Mesothelial cell of epicardium (in vitro differentiated cells): ENCODE data around the gene VEPH1. TPM values are rescaled to one million over a fixed set of nuclear protein-coding genes. Genes with fewer than 3 reads are reported as not detected.

Experiments
- DNase-seq, 2 experiments: peaks; one replicate each; pipeline ENCODE4 v3.0.0; 2021; ENCODE audit warnings: low spot score in 2 of 2; ENCODE audit not compliant: unreplicated experiment in 2 of 2
- H3K27ac Mint-ChIP-seq: 2 replicates; pipeline ENCODE4 v1.8.0; 2021; ENCODE audit warnings: mixed read lengths
- H3K27me3 Mint-ChIP-seq: 2 replicates; pipeline ENCODE4 v1.8.0; 2021; ENCODE audit warnings: low read depth, mixed read lengths
- H3K36me3 Mint-ChIP-seq: 2 replicates; pipeline ENCODE4 v1.8.0; 2021; ENCODE audit warnings: mixed read lengths
- H3K4me1 Mint-ChIP-seq: 2 replicates; pipeline ENCODE4 v1.8.0; 2021; ENCODE audit warnings: mixed read lengths
- H3K4me3 Mint-ChIP-seq: 2 replicates; pipeline ENCODE4 v1.8.0; 2021; ENCODE audit warnings: mild to moderate bottlenecking, moderate library complexity, mixed read lengths
- H3K9me3 Mint-ChIP-seq: 2 replicates; pipeline ENCODE4 v1.8.0; 2021; ENCODE audit warnings: mixed read lengths
- total RNA-seq: library from RNA; stranded (reverse); gene quantifications from 3 replicates; pipeline ENCODE4 v1.2.1, GENCODE V29; 2021
- TF ChIP-seq, protein P1 (sequence below): fragments of 200-600 bp; sonication (generic); IDR thresholded peaks from one replicate; pipeline ENCODE4 v1.5.0; 2021; ENCODE audit warnings: antibody characterized with exemption; ENCODE audit not compliant: unreplicated experiment

The VEPH1 gene
- total RNA-seq, 1 donor from 2014 or later = 10.2 TPM

GRCh38 chr3:157533298-157534070, 30.3 kb upstream of the VEPH1 start:
- Mint-ChIP-seq H3K9me3 (peaks cover 14% of the 10 kb centered on the region), H3K4me1 (no peaks in the 10 kb centered on the region), H3K4me3 (no peak overlapping the region)

GRCh38 chr3:157532529-157533297, 29.5 kb upstream of the VEPH1 start:
- TF ChIP-seq, protein P1, sequence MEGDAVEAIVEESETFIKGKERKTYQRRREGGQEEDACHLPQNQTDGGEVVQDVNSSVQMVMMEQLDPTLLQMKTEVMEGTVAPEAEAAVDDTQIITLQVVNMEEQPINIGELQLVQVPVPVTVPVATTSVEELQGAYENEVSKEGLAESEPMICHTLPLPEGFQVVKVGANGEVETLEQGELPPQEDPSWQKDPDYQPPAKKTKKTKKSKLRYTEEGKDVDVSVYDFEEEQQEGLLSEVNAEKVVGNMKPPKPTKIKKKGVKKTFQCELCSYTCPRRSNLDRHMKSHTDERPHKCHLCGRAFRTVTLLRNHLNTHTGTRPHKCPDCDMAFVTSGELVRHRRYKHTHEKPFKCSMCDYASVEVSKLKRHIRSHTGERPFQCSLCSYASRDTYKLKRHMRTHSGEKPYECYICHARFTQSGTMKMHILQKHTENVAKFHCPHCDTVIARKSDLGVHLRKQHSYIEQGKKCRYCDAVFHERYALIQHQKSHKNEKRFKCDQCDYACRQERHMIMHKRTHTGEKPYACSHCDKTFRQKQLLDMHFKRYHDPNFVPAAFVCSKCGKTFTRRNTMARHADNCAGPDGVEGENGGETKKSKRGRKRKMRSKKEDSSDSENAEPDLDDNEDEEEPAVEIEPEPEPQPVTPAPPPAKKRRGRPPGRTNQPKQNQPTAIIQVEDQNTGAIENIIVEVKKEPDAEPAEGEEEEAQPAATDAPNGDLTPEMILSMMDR = peak; percentile 77
- Mint-ChIP-seq H3K27me3 (peaks cover 2% of the 10 kb centered on the region), H3K27ac (no peak overlapping the region), H3K4me1 (no peaks in the 10 kb centered on the region), H3K36me3 (no peaks in the 10 kb centered on the region), H3K4me3 (no peak overlapping the region), H3K9me3 (peaks cover 14% of the 10 kb centered on the region)
- no peak for DNase-seq

More at GRCh38 chr3:157533298-157534070, 30.3 kb upstream of the VEPH1 start:
- no peak overlapping the region for H3K27ac Mint-ChIP-seq
- H3K36me3 Mint-ChIP-seq = no peaks in the 10 kb centered on the region
- no peak for DNase-seq
- TF ChIP-seq, protein P1 = no peak
- peaks cover 2% of the 10 kb centered on the region for H3K27me3 Mint-ChIP-seq

DNA sequence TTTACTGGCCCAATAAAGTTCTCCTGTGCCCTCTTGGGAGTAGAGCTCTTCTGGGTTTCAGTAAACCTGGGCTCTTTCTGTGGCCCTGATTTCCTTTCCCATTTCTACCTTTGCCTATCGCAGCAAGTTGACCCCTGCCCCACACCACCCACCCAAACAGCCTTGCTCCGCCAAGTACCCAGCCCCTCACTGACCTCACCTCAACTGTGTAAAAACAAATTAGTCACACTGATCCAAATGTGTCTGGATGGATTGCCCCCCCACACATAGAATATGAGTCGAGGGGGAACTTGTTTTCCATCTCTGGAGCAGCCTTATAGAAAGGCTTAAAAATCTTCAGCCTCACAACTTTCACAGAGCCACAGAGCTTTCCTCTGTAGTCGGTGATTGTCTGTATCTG, 28.6 kb upstream of the VEPH1 start:
- H3K36me3 Mint-ChIP-seq = no peaks in the 10 kb centered on the region
- no peak overlapping the region for H3K27ac Mint-ChIP-seq
- H3K4me3 Mint-ChIP-seq = no peak overlapping the region
- peaks cover 2% of the 10 kb centered on the region for H3K27me3 Mint-ChIP-seq
- H3K9me3 Mint-ChIP-seq = peaks cover 13% of the 10 kb centered on the region
- DNase-seq = no peak
- TF ChIP-seq, protein P1 = no peak
- no peaks in the 10 kb centered on the region for H3K4me1 Mint-ChIP-seq

DNA sequence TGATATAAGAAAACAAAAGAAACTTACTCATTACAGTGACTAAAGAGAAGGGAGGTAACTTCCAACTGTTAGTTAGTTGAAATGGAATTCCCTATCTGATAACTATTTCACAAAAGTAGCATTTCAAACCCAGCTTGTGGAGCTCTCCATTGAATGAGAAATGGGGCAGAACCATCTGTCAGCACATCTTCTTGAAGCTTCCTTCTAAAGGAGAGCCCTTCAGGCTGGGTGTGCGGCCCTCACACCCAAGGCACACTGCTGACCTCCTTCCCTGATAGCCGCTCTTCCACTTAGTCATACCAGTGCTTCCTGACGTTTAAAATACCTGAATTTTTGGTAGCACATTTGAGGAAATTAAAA, 28.1 kb upstream of the VEPH1 start:
- Mint-ChIP-seq H3K4me1 (no peaks in the 10 kb centered on the region), H3K27me3 (peaks cover 2% of the 10 kb centered on the region), H3K27ac (no peak overlapping the region), H3K4me3 (no peak overlapping the region), H3K36me3 (no peaks in the 10 kb centered on the region), H3K9me3 (peaks cover 8% of the 10 kb centered on the region)
- TF ChIP-seq, protein P1 = no peak
- no peak for DNase-seq

DNA sequence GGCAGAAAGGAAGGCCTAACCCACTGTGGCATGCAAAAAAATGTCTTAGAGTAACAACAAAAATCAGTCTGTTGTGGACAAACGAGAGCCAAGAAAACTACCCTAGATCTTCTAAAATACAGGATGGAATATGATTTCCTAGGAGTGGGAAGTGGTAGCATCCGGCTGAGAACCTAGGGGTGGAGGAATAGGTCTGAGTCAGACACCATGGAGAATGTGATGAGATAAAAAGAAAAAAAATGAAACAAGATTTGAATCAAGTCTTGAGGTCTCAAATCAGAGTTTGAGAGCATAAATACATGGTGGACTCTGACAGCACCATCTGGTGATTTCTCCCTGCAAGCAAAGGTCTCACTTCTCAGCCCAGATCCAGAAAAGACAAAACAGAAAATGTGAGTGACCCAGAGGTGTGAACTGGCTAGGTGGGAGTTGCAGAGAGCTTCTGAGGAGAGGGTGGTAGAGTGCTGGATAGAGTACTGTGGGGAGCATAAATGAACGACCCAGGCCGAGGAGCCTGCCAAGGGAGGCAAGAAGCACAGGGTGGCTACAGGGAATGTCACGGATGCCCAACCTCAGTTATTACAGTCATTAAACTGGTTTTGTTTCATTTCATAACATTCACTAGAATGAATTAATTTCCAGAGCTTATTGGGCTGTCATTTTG, 27.6 kb upstream of the VEPH1 start:
- no peaks in the 10 kb centered on the region for H3K4me1 Mint-ChIP-seq
- no peaks in the 10 kb centered on the region for H3K27me3 Mint-ChIP-seq
- no peak overlapping the region for H3K4me3 Mint-ChIP-seq
- H3K9me3 Mint-ChIP-seq = peaks cover 3% of the 10 kb centered on the region
- no peak for DNase-seq
- no peak overlapping the region for H3K27ac Mint-ChIP-seq
- TF ChIP-seq, protein P1 = no peak
- H3K36me3 Mint-ChIP-seq = no peaks in the 10 kb centered on the region
